ENCODE results near the gene NRG4. TPM values are rescaled to one million over a fixed set of nuclear protein-coding genes. Genes with fewer than 3 reads are reported as not detected.

Gene NRG4, protein sequence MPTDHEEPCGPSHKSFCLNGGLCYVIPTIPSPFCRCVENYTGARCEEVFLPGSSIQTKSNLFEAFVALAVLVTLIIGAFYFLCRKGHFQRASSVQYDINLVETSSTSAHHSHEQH
- not detected in 2 replicates for total RNA-seq

DNA sequence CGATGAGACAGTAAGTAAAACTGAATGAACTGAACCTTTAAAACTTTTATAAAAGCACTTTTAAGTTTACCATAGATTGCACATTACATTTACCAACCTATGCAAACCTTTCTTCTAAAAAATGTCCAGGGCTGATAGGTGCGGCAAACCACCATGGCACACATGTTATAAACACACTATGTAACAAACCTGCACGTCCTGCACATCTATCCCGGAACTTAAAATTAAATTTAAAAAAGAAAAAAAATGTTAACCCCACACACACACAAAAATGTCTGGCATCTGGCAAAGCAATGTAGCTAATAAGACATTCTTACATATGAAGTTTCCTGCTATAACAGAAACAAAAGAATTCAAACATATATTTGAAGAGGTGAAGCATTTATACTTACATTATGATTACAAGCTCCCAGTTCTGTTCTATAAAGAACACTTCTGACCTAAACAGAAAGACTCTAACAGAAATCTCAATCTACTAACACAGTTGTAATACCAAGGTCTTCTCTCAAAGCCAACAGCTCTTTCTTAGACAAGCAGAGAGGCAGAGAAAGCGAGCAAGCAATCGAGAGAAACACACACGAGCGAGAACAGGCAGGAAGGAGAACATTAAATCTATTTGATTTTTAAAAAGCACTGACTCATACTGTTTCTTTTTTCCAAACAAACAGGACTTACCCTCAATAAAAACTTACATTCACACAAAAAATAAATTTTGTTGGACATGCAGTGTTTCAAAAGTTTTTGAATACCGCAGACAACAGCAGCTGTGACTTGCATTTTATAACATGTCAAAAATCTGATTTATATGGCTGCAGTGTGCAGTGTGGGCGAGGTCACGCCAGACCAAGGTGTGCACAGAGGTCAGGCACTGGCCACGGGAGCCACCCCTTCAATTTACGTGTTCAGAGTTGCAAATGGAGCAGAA is at the start of gene NRG4:
Gene NRG4, minus strand, starts transcription at position 798 of the 925 bp plus-strand sequence. CDS start 1,194 bp downstream, outside the sequence.

DNA sequence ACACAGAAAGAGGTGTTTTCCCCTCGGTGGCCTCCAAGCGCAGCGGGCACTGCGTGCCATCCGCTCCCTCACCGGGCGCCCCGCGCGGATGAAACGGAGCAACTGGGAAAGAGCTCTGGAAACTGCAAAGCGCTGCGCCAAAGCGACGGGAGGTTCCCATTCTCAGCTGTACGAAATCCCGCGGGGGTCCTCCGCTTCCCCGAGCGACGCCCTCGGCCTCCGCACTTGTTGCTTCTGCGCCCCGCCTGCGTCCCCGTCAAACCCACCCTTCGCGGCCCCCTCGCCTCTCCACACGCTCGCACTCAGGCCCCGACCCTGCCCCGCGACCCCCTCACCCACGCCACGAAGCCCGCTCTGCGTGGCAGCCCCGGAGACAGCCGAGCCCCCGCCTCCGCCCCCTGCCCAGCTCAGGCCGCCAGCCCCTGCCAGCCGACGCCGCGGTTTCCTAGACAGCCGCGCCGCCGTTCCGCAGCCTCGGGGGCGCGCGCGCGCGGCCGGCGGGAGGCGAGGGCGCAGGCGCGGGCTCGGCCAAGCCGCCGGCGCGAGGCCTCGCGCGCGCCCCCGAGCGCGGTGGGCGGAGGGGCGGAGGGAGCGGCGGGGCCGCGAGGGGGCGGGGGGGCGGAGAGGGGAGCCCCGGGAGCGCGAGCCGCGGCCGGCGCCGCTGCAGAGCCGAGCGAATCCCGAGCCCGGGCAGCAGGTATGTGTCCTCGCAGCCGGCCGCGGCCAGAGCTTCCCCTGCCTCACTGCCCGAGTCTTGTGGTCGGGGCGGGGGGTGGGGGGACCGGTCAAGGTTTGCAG is 47.3 kb upstream of the NRG4 start, which contains the start of gene TMEM266:
Gene TMEM266, plus strand, starts transcription at position 666 of the 798 bp plus-strand sequence. CDS start 74,279 bp downstream, outside the sequence.

DNA sequence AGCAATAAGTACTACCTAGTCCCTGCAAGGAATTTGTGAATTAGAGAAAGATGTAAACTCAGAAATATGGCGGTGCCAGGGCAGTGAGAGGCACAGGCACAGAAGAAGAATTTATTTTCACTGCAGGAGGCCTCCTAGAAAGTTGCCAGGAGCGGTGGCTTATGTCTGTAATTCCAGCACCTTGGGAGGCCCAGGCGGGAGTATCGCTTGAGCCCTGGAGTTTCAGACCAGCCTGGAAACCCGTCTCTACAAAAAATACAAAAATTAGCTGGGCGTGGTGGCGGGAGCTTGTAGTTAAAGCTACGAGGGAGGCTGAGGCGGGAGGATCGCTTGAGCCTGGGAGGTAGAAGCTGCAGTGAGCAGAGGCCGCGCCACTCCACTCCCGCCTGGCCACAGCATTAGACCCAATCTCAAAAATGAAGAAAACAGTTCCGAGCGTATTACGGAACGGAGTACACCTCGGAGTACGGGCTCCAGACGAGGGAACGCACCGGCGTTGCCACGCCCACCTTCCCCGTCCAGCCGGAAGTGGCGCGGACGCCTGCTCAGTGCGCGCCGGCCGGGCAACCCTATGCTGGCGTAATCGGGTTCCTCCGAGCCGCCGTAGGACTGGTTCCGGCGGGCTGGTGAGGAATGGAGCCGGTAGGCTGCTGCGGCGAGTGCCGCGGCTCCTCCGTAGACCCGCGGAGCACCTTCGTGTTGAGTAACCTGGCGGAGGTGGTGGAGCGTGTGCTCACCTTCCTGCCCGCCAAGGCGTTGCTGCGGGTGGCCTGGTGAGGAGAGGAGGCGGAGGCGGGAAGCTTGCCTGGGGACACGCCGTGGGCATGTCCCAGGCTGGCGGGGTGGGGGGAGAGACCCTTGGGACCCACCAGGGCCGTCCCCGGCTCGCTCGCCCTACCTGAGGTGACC is 108.6 kb downstream of the NRG4 start, which contains the start of gene FBXO22:
Gene FBXO22, plus strand, starts transcription at position 548 of the 909 bp plus-strand sequence. Its CDS starts 86 bp downstream, at position 634.

Other genes with a start within 250 kb of the NRG4 start
- 37.3 and 55.4 TPM in 2 replicates for gene UBE2Q2, start 169.0 kb downstream of the NRG4 start, total RNA-seq
- 74.4 and 82.4 TPM in 2 replicates for gene FBXO22, start 108.5 kb downstream of the NRG4 start, total RNA-seq
- 0.48 and 0.85 TPM in 2 replicates for gene TMEM266, start 47.6 kb upstream of the NRG4 start, total RNA-seq